Activated CD4-positive, alpha-beta memory T cell treated with anti-CD3 and anti-CD28 coated beads for 36 hours (primary cell): Measurements from ENCODE around the gene SLC38A2. TPM values are rescaled to one million over a fixed set of nuclear protein-coding genes. Genes with fewer than 3 reads are reported as not detected.

Experiments
- CTCF ChIA-PET: fragments of 350-600 bp; sonication (Branson Sonifier 250); formaldehyde crosslinking; loops from one replicate; lab custom pipeline; 2021; ENCODE audit warnings: antibody characterized with exemption, inconsistent platforms; lab: Charles Lee
- POLR2A ChIA-PET: fragments of 350-600 bp; sonication (Branson Sonifier 250); formaldehyde crosslinking; loops from one replicate; lab custom pipeline; 2021; ENCODE audit warnings: antibody characterized with exemption; lab: Charles Lee
- DNase-seq: peaks from one replicate; pipeline ENCODE4 v3.0.0-alpha.2; 2020
- H3K27ac Mint-ChIP-seq: one replicate; pipeline ENCODE4 v1.8.0; 2021; ENCODE audit warnings: mixed read lengths
- H3K27me3 Mint-ChIP-seq: one replicate; pipeline ENCODE4 v1.8.0; 2021; ENCODE audit warnings: mixed read lengths
- H3K36me3 Mint-ChIP-seq: one replicate; pipeline ENCODE4 v1.8.0; 2021; ENCODE audit warnings: mixed read lengths
- H3K4me1 Mint-ChIP-seq: one replicate; pipeline ENCODE4 v1.8.0; 2021; ENCODE audit warnings: low read depth, mixed read lengths
- H3K4me3 Mint-ChIP-seq: one replicate; pipeline ENCODE4 v1.8.0; 2021; ENCODE audit warnings: mild to moderate bottlenecking, mixed read lengths
- H3K9me3 Mint-ChIP-seq: one replicate; pipeline ENCODE4 v1.8.0; 2021; ENCODE audit warnings: mixed read lengths
- intact Hi-C: fragments of 100-400 bp; cut with micrococcal nuclease; formaldehyde crosslinking; loops from one replicate; pipeline ENCODE4 v1.15.1; 2023
- total RNA-seq, 2 experiments: library from RNA; stranded (reverse); gene quantifications; one replicate each; pipeline ENCODE4 v1.2.3, GENCODE V29; 2021

Gene SLC38A2
- 100 to 1,000 TPM; 173 to 187 TPM for total RNA-seq

DNA sequence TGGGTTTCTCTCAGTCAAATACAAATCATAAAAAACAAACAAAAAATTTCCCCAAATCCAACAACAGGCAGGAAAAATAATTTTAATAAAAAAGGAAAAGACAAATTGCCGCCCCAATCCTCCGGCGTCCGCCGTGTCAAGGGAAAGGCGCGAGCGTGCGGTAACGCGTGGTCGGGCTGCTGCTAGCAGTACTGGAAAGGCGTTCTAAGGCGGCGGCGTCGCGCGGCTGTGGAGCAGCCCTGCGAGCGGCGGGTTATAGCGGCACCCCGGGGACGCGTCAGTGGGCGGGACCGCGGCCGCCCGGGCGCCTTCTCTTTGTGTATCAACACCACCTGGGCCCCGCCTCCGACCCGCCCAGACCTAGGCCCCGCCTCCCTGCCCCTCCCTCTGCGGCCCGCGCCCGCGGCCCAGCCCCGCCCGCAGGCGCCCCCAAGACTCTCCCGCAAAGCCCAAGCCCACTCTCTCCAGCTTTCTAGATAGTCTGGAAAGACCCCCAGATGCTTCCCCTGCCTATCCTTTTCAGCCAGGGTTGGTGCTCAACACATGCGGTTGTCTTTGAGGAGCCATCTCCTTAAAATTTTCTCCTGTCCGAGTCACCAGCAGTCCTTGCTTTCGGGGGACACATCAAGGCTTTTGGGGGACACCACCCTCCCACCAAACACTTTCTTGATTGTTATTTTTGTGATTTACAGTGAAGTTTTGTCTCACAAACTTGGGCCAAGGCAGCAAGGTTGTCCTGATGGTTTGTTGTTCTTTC is at the start of gene SLC38A2:
TSS of gene SLC38A2 (minus strand) at position 230 of the 757 bp plus-strand sequence. CDS start 1,480 bp downstream, outside the sequence.
- H3K4me1 Mint-ChIP-seq = peaks cover 54% of the 10 kb centered on the region
- peak within 1 kb of the TSS; percentile 99 for H3K27ac Mint-ChIP-seq
- intact Hi-C loops = loop anchor here (1.0 to 10.0 kb wide), 12 partner anchors 11 to 1825 kb away; partner anchors contain the start of genes ARID2, RPAP3 and SCAF11
- CTCF ChIA-PET = interaction anchor here (0.7 kb wide), 1 partner anchor 289 kb away, joined by 3 read pairs; no protein-coding TSS in a partner anchor
- peaks cover 42% of the 10 kb centered on the region for H3K36me3 Mint-ChIP-seq
- peak within 1 kb of the TSS; percentile 95 for H3K4me3 Mint-ChIP-seq
- POLR2A ChIA-PET = interaction anchor here (0.9 to 5.6 kb wide), 6 partner anchors 88 to 644 kb away, joined by 4 to 42 read pairs (median 5); partner anchors contain the start of genes ARID2 and SLC38A1
- H3K9me3 Mint-ChIP-seq = no peaks in the 10 kb centered on the region
- DNase-seq = peak; percentile 97
- H3K27me3 Mint-ChIP-seq = peaks cover 6% of the 10 kb centered on the region

DNA sequence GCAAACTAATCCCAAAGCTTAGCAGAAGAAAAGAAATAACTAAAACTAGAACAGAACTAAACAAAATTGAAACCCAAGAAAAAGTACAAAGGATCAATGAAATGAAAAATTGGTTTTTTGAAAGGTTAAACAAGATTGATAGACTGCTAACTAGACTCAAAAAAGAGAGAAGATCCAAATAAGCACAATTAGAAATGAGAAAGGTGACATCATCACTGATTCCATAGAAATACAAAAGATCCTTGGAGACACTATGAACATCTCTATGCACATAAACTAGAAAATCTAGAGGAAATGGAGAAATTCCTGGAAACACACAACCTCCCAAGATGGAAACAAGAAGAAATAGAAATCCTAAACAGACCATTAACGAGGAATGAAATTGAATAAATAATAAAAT is 47.1 kb upstream of the SLC38A2 start:
- DNase-seq = no peak
- H3K9me3 Mint-ChIP-seq = peaks cover 21% of the 10 kb centered on the region
- peaks cover 3% of the 10 kb centered on the region for H3K36me3 Mint-ChIP-seq
- no peak overlapping the region for H3K27ac Mint-ChIP-seq
- ChIA-PET CTCF (no interaction called here), POLR2A (no interaction called here)
- H3K27me3 Mint-ChIP-seq = no peaks in the 10 kb centered on the region
- intact Hi-C loops = no loop called here
- no peak overlapping the region for H3K4me3 Mint-ChIP-seq
- H3K4me1 Mint-ChIP-seq = no peaks in the 10 kb centered on the region

DNA sequence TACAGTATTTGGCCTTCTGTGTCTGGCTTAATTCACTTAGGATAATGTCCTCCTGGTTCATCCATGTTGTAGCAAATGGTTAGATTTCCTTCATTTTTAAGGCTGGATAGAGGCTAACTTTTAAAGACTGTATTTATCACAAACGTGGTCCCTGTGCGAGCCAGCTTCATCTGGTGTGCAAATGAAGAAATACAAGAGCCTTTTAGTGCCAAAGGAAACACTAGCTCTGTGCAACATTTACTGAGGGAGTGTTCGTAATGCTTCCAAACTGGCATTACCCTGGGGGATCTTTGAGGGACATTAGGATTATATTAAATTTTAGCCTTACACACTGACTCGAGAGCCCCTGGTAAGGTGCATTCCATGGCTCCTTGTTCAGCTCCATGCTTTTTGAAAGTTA is 43.0 kb upstream of the SLC38A2 start:
- Mint-ChIP-seq H3K4me3 (no peak overlapping the region), H3K9me3 (peaks cover 8% of the 10 kb centered on the region), H3K36me3 (no peaks in the 10 kb centered on the region), H3K27me3 (no peaks in the 10 kb centered on the region), H3K27ac (no peak overlapping the region), H3K4me1 (no peaks in the 10 kb centered on the region)
- DNase-seq = no peak
- ChIA-PET CTCF (no interaction called here), POLR2A (no interaction called here)
- intact Hi-C loops = no loop called here

DNA sequence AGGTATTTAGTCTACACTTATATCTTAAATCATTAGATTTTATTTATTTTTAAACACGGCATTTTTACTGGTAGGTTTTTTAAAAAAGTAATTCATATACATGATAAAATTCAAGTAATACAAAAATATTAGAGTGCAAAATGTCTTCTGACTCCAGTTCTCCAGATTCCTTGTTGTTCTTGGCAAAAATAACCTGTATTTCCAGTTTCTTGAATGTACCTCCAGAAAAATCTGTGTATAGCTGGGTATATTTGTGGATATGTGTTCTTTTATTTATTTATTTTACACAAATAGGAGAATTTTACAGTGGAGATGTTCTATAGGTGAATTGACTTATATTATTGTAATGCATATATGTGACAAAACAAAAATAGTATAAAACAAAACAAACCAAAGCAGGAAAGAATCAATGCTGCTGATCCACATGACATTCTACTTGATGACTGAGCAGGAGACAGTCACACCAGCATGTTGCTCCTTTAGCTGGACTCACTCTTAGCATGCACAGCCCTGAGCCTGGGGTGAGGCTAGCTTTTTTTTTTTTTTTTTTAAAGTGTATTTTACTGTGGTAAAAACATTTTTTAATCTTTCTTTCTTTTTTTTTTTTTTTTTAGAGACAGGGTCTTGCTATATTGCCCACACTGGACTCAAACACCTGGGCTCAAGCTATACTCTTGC is 42.2 kb upstream of the SLC38A2 start:
- H3K9me3 Mint-ChIP-seq = peaks cover 8% of the 10 kb centered on the region
- no peak overlapping the region for H3K27ac Mint-ChIP-seq
- no peaks in the 10 kb centered on the region for H3K4me1 Mint-ChIP-seq
- POLR2A ChIA-PET = interaction anchor here (0.7 kb wide), 1 partner anchor 109 kb away, joined by 3 read pairs; no protein-coding TSS in a partner anchor
- intact Hi-C loops = no loop called here
- H3K27me3 Mint-ChIP-seq = no peaks in the 10 kb centered on the region
- no peaks in the 10 kb centered on the region for H3K36me3 Mint-ChIP-seq
- CTCF ChIA-PET = no interaction called here
- DNase-seq = no peak
- no peak overlapping the region for H3K4me3 Mint-ChIP-seq

DNA sequence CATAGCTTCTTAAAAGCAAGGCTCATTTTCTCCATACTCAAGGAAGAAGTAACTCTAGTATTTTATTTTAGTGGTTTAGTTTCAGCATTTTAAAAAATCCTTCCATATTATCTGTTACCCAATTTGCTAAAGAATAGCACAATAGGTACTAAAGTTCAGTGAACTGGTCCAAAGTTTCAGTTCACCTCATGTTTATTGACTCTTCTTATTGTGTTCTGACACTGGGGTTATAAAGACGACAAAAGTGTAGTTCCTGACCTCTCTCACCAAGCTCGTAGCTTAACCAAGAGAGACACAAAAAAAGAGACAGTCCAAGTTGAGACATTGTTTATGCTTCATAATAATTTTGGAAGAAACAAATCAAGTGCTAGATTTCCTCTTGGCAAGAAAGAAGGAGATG is 40.8 kb upstream of the SLC38A2 start:
- ChIA-PET CTCF (no interaction called here), POLR2A (no interaction called here)
- intact Hi-C loops = no loop called here
- H3K27me3 Mint-ChIP-seq = no peaks in the 10 kb centered on the region
- H3K4me1 Mint-ChIP-seq = no peaks in the 10 kb centered on the region
- no peaks in the 10 kb centered on the region for H3K9me3 Mint-ChIP-seq
- no peak overlapping the region for H3K4me3 Mint-ChIP-seq
- no peak overlapping the region for H3K27ac Mint-ChIP-seq
- DNase-seq = no peak
- H3K36me3 Mint-ChIP-seq = no peaks in the 10 kb centered on the region

DNA sequence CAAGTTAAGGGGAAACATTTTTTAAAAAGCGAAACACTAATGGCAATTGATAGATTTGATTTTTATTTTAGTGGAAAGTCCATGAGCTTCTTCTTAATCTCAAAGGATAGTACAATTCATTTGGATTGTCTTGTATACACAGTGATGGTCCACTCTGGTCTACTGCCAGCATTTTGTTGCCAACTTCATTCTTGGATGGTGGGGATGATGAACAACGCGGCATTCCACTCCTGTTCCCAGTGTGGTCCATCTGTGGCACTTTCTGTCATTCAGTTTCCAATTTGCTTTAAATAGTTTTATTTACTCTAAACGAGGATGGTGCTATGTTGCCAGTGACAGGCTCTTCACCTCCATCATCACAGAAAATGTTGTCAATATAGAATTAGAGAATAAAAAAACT is 40.3 kb upstream of the SLC38A2 start:
- Mint-ChIP-seq H3K4me1 (no peaks in the 10 kb centered on the region), H3K4me3 (no peak overlapping the region), H3K27ac (no peak overlapping the region), H3K27me3 (no peaks in the 10 kb centered on the region), H3K9me3 (no peaks in the 10 kb centered on the region), H3K36me3 (no peaks in the 10 kb centered on the region)
- no peak for DNase-seq
- ChIA-PET CTCF (no interaction called here), POLR2A (no interaction called here)
- intact Hi-C loops = no loop called here

DNA sequence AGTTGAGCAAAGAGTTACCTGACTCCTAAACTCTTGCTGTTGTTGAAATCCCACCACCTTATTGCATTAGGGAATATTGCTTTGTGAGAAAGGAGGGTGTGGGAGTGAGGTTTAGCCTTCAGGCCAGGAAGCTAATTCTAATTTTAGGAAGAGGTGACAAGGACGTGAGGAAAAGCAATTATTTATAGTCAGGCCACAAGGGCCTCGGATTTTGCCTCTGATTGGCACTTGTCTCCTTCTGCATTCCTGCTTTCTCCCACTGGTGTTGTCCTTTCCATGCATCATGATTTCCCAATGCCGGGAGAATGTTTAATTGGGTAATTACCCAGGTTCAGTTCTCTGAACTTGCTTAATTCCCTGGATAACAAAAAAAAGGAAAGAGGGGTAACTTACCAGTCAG is 37.9 kb upstream of the SLC38A2 start:
- ChIA-PET POLR2A (no interaction called here), CTCF (no interaction called here)
- Mint-ChIP-seq H3K36me3 (no peaks in the 10 kb centered on the region), H3K4me1 (peaks cover 6% of the 10 kb centered on the region), H3K27ac (no peak overlapping the region), H3K9me3 (no peaks in the 10 kb centered on the region), H3K4me3 (no peak overlapping the region), H3K27me3 (no peaks in the 10 kb centered on the region)
- no peak for DNase-seq
- intact Hi-C loops = no loop called here

DNA sequence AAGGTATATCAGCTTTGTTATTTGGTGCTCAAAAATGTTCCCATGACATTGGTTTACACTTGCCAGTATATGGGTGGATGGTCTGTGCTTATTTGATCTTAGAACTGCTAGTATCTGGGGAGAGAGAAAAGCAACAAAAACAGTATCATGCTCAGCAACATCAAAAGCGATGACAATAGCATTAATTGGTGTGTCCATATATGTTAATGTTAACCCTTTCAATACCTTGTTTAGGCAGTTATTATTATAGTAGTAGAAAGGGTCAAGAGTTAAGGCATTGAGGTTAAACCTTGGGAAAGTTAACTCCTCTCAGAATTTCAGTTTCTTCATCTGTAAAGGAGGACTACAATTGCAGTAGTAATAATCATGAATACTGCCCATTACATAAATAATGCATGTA is 37.4 kb upstream of the SLC38A2 start:
- H3K4me1 Mint-ChIP-seq = peaks cover 6% of the 10 kb centered on the region
- CTCF ChIA-PET = no interaction called here

DNA sequence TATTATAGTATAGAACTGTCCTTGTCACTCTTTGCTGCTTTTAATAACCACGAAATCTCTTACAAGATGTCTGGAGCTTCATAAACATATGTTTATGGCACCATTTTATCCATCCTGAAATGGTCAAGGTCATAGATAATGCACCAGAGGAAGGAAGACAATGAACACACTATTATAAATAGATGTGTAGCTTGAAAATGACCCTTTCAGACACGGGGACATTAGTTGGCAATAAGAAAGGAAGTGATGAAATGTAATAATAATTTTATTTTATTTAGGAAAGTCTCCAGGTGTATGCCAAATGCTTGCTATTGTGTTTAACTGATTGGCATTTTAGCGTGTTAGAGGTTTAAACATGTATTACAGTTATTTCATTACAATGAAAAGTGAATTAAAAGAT is 36.8 kb upstream of the SLC38A2 start:
- H3K27me3 Mint-ChIP-seq = no peaks in the 10 kb centered on the region
- H3K36me3 Mint-ChIP-seq = no peaks in the 10 kb centered on the region
- CTCF ChIA-PET = no interaction called here
- POLR2A ChIA-PET = no interaction called here
- intact Hi-C loops = no loop called here
- DNase-seq = no peak
- H3K27ac Mint-ChIP-seq = no peak overlapping the region
- peaks cover 7% of the 10 kb centered on the region for H3K4me1 Mint-ChIP-seq
- no peaks in the 10 kb centered on the region for H3K9me3 Mint-ChIP-seq
- no peak overlapping the region for H3K4me3 Mint-ChIP-seq

More for the DNA sequence above, 37.4 kb upstream of the SLC38A2 start:
- Mint-ChIP-seq H3K27ac (no peak overlapping the region), H3K9me3 (no peaks in the 10 kb centered on the region), H3K27me3 (no peaks in the 10 kb centered on the region), H3K4me3 (no peak overlapping the region), H3K36me3 (no peaks in the 10 kb centered on the region)
- intact Hi-C loops = no loop called here
- POLR2A ChIA-PET = no interaction called here
- DNase-seq = no peak

DNA sequence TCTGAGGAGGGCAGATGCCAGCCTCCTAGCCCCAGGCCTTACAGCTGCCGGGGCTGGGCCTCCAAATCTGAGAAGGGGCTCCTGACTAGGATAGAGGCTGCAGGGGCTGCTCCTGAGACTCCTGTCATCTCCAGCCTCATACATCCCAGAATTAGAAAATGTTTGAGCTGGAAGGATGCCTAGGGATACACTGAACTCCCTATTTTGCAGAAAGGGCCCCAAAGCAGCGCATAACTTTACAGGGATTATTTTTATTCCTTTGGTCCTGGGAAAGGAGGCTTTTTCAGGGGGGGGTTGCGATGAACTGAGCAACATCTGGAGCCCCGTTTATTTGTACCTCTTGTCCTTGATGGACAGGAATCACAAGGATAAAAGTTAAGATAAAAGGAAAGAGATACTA is 35.9 kb upstream of the SLC38A2 start:
- DNase-seq = no peak
- H3K27ac Mint-ChIP-seq = no peak overlapping the region
- H3K27me3 Mint-ChIP-seq = no peaks in the 10 kb centered on the region
- H3K4me3 Mint-ChIP-seq = no peak overlapping the region
- POLR2A ChIA-PET = no interaction called here
- no peaks in the 10 kb centered on the region for H3K36me3 Mint-ChIP-seq
- peaks cover 15% of the 10 kb centered on the region for H3K4me1 Mint-ChIP-seq
- intact Hi-C loops = no loop called here
- no peaks in the 10 kb centered on the region for H3K9me3 Mint-ChIP-seq
- CTCF ChIA-PET = no interaction called here

DNA sequence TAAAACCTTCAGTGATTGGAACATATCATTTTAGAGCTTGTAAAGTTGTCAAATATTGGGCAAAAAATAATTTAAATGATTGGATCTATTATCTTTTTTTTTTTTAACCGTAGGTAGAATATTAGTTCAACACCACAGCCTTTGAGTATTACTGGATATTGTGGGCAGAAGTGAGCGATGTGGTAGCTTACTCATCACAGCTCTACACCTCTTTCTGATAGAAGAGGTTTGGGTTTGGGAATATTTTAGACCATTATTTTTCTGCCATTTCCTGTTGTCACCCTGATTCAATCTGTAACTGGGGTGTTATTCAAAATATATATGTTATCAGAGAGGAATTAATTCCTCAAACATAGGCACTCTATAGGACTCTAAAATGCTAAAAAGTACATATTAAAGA is 34.8 kb upstream of the SLC38A2 start:
- H3K27me3 Mint-ChIP-seq = no peaks in the 10 kb centered on the region
- H3K9me3 Mint-ChIP-seq = no peaks in the 10 kb centered on the region
- CTCF ChIA-PET = no interaction called here
- intact Hi-C loops = no loop called here
- POLR2A ChIA-PET = interaction anchor here (0.6 to 0.7 kb wide), 2 partner anchors 14 to 1166 kb away, joined by 3 read pairs; no protein-coding TSS in a partner anchor
- H3K4me3 Mint-ChIP-seq = no peak overlapping the region
- H3K36me3 Mint-ChIP-seq = no peaks in the 10 kb centered on the region
- no peak for DNase-seq
- peaks cover 21% of the 10 kb centered on the region for H3K4me1 Mint-ChIP-seq
- H3K27ac Mint-ChIP-seq = no peak overlapping the region

DNA sequence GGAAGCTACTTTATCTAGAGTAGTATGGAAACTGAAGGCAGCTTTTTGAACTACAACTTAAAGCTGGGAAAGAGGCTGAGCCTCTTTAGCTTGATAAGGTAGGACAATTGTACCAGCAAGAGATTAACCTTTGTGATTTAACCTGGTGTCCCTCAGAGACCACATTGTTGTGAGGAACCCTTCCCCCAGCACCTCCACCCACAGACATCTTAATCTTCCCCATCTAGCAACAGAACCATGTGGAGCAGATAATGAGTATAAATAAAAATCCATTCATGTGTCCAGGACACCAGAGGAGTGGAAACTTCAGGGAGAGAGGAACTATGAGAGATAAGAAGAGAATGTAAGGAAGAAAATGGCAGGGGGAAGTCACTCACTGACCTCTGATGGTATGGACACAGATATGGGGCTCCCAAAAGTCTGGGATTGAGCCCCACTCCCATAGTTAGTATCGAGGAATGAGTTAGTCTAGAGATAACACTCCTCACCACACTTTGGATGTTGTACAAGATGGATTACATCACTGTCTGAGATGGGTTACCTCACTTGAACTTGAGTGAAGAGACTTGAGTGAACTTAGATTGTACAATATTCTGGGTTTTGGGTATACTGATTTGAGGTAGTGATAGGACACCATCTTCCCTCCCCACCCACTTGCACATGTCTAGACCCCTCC is 33.9 kb upstream of the SLC38A2 start:
- POLR2A ChIA-PET = interaction anchor here (0.6 kb wide), 1 partner anchor 1167 kb away, joined by 3 read pairs; no protein-coding TSS in a partner anchor
- H3K4me1 Mint-ChIP-seq = peaks cover 22% of the 10 kb centered on the region
- no peaks in the 10 kb centered on the region for H3K36me3 Mint-ChIP-seq
- H3K4me3 Mint-ChIP-seq = no peak overlapping the region
- no peak for DNase-seq
- no peak overlapping the region for H3K27ac Mint-ChIP-seq
- no peaks in the 10 kb centered on the region for H3K27me3 Mint-ChIP-seq
- intact Hi-C loops = no loop called here
- no peaks in the 10 kb centered on the region for H3K9me3 Mint-ChIP-seq
- CTCF ChIA-PET = no interaction called here
